HG02588 (cell line): Measurements from ENCODE around the gene MSH3.
A peak's percentile ranks its signal among the peaks of the same experiment; 100 is the strongest.
"Not testable (repeated sequence)": the region's sequence is repeated elsewhere in the genome, so short reads cannot be mapped to it uniquely, and the experiment has no call there.

Experiments used
- ATAC-seq: cut with Tn5 transposase; IDR thresholded peaks from one replicate; pipeline ENCODE4 v1.9.1; 2021; ENCODE audit warnings: mild to moderate bottlenecking, moderate library complexity; ENCODE audit not compliant: unreplicated experiment

MSH3 gene

DNA sequence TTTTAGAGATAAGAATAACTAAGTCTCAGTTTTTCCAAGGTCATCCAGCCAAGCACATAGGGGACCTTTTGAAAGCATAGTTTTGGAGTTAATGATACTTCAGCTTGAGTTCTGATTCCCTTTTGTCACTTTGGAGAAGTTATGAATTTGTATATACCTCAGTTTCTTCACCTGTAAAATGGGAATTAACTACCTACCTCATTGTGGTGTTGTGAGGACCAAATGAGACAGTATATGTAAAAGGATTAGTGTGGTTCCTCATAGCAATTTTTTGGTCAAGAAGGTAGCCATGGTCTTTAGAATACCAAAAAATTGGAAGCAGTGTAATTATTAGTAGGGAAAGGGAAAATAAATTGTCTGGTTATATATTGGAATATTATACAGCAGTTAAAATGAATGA lies 98.0 kb downstream of the MSH3 start:
- no peak for ATAC-seq

DNA sequence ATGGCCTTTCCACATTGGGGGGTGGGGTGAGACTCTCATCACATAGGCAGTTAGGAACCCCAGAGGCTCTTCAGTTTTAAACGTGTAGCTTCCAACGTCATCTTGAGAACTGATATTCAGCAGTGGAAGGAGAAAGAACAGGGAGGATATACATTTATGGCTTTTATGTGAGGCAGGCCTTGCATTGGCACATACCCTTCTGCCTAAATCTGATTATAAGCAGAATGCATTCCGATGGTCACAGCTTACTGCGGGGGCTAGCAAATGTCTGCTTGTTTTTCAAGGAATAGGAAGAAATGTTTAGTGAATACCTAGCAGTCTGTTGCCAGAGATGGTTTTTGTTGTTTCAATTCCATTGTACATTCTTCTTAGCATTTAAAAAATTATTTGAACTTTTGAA lies 99.3 kb downstream of the MSH3 start:
- no peak for ATAC-seq

DNA sequence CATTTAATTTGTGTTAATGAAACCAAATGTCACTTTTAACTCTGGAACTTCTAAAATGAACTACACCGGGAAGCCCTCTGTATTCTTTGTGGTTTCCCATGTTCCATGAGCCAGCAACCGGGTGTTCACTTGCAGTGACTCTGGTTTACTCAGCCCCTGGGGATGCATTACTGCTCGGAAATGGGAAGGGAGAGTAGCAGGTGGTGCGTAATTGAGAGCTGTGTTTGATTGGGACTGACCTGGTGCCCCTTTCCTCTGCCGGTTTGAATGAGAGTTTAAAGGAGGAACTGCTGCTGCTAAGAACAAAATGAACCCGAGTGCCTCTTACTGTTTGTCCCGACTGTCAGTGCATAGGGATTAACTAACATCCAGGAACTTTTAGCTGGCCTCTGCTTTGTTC lies 100.4 kb downstream of the MSH3 start:
- peak; percentile 69 for ATAC-seq

DNA sequence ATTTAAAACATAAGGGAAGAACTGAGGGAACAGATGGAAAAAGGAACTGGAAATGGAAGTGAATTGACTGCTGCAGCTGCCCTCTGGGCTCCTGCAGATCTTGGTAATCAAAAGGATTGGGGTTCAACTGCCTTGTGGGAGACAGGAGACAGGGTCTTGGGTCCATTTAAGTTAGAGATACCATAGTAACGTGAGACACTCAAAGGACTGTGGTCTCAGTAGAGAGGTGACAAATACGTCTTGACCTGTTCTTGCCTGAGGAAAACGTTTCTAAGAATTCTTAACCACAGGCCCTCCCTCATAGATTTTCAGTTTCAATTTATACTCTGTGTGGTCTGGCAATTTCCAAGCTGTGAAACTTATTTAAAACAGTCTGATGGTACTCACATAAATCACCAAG lies 101.2 kb downstream of the MSH3 start:
- peak; percentile 95 for ATAC-seq

DNA sequence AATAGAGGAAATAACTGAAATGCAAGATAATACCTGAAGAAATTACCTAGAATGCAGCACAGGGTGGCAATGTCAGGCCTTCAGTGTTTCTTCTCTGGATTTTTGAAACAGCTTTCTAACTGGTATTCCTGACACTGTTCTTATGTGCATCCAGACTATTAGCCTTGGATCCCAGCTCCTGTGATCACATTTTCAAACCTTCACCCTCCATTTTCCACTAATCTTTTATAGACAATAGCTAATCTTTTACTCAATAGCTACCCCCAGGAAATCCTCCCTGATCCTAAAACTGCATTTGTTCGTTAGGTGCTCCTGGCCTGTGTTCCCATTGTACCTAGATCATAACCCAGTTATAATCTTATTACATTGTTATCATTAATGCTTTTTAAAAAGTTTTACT lies 101.8 kb downstream of the MSH3 start:
- no peak for ATAC-seq

DNA sequence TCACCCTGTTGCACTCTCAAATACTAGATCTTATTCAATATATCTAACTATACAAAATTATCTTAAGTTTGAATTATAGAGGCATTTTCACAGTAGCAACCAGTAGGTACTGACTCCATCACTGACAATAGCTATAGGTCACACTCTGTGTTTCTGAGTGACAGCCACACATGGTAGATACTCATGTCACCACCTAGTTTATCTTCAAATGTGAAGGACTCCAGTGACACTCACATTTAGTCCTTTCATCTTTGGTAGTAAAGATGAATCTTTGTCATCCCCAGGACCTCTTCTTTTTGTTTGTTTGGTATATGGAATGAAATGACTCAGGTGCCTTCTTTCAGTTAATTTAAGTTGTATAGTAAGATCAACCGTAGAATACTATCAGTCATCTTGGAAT lies 102.8 kb downstream of the MSH3 start:
- no peak for ATAC-seq

DNA sequence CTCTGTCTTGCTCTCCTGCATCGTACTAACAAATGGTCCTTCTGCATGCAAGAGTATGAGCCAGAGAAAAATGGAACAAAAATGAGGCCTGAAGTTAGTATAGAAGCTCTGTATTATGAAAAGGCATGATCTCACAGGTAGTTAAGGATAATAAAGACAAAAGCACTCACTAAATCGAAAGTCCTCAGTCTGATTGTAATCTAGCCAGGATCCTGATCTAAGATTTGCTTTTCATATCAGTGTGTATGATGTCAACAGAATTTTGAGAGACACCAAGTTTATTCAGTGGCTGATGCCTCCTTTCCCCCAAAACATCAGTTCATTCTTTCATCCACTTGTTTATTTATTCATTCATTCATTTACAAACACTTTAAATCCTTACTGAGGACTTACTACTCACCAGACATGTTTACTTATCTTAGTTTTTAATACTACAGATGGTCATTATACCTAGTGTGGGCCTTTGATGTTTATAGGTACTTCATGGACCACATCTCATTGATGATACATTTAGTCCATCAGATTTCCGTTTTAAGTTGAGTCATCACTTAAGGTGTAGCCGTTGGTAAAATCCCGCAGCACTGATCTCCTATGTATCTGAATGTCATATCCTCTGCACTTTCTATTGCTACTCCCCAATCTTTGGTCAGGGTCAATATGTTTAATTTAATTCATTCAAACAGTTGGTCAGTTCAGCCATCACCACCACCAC lies 105.6 kb downstream of the MSH3 start:
- no peak for ATAC-seq

DNA sequence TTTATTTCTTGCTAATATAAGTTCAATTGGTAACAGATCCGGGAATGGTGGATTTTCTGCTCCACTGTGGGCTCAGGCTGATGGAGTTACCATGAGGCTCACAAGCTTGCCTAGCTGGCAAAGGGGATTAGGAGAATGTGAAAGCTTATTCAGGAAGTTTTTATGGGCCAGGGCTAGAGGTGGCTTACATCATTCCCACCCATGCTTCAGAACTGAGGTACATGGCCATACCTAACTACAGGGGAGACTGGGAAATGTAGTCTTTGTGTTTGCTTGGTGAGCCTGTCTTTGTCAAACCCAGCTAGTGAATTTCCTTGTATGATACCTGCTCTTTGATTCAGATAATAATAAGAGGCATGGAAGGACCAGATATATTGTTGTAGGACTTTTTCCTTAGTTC lies 106.2 kb downstream of the MSH3 start:
- ATAC-seq = no peak

DNA sequence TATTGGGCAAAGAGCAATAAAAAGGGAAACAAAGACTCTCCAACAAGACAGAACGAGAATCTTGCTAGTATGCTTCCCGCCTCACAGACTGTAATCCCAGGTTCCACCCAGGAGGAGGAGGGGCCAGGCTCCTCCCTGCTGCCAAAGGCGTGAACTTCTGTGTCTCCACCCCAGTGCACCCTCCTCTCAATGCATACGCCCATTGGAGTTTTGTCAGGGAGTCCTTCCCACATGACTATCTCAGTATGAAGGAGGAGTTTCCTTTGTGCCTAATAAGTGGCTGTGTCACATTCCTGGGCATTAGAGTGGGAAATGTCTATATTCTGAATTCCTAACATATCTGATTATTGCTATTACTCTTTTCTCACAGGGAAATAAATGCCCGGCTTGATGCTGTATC lies 106.7 kb downstream of the MSH3 start:
- no peak for ATAC-seq

DNA sequence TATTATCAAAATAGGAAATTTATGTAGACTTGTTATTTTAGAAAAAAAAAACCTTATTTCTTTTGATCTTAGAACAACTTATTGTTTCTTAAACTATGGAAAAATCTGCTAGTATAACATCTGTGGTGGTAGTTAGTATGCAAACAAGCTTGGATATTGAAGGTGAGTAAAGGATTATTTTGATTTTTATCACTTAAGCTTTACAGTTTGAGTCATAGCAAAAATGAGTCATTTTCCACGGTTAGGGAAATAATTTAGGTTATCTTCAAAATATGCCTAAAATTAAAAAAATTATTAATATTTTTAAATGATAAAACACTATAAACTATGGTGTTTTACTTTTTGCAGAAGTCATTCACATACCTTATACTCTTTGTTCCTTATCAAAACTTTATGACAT lies 107.5 kb downstream of the MSH3 start:
- ATAC-seq = no peak

DNA sequence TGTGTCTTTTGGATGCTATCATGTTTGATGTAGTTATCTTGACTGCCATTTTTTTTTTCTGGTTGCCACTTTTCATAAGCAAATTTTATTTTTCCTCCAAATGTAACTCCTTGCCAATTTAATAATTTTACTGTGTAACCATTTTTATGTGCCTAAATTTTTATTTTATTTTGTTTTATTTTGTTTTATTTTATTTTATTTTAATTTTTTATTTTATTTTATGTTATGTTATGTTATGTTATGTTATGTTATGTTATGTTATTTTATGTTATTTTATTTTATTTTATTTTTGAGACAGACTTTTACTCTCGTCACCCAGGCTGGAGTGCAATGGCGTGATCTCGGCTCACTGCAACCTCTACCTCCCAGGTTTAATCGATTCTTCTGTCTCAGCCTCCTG lies 108.1 kb downstream of the MSH3 start:
- no peak for ATAC-seq

DNA sequence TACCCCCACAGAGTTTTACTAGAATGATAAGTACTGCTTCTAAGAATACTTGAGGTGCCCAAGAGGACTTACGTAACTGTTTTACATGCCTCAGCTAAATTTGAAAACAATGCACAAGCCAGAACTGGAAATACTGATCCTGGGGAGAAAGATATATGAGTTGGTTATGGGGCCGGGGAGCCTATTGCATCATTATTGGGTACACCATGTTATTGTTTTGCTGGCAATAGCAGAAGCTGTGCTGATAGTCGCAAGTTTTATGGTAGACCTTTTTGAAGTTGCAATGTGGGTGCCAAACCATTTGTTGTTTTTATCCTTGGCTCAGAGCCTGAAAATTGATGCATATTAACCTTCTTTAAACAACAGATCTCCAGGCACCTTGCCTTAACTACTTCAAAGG lies 108.8 kb downstream of the MSH3 start:
- no peak for ATAC-seq

DNA sequence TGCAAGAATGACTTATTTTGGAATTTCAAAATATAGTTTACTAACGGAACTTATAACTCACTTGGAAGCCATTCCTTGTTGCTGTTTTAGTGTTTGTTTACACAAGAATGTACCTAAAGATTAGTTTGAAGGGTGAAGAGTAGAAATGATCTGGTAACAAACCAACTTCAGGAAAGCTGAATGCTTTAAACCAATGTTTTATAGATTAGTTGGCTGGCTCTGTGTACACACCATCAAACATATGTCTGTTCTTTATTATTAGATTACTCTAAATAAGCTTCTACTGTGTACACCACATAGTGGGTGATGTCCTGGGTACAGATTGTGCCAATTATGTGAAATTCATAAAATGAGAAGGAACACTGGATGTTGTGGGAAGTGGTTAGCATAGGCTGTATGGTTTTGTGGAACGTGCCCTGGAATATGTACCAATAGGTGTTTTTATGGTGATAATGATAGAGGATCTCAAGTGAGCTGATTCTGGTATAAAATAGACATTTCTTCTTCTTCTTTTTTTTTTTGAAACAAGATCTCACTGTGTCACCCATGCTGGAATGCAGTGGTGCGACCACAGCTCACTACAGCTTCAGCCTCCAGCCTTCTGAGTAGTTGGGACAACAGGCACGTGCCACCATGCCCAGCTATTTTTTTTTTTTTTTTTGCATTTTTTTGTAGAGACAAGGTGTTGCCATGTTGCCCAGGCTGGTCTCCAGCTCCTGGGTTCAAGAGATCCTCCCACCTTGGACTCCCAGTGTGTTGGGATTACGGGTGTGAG lies 109.6 kb downstream of the MSH3 start:
- ATAC-seq = no peak

DNA sequence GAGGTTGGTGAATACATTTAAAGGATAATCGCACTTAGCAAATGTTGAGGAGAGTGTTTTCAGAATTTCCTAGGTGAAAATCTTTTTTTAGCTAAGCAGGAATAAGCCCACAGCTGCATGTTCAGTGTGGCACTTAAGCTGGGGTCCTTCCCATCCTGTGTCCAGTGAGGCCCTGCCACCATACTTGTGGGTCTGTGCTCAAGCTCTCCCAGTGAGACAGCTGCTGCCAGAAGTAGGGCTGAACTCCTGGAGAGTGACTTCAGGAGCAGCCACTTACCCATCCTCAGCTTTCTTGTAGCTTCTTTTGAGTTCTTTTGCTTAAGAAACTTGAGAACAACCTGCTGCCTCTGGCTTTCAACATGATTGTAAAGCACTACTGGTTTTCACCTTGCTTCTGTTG lies 110.3 kb downstream of the MSH3 start:
- no peak for ATAC-seq

DNA sequence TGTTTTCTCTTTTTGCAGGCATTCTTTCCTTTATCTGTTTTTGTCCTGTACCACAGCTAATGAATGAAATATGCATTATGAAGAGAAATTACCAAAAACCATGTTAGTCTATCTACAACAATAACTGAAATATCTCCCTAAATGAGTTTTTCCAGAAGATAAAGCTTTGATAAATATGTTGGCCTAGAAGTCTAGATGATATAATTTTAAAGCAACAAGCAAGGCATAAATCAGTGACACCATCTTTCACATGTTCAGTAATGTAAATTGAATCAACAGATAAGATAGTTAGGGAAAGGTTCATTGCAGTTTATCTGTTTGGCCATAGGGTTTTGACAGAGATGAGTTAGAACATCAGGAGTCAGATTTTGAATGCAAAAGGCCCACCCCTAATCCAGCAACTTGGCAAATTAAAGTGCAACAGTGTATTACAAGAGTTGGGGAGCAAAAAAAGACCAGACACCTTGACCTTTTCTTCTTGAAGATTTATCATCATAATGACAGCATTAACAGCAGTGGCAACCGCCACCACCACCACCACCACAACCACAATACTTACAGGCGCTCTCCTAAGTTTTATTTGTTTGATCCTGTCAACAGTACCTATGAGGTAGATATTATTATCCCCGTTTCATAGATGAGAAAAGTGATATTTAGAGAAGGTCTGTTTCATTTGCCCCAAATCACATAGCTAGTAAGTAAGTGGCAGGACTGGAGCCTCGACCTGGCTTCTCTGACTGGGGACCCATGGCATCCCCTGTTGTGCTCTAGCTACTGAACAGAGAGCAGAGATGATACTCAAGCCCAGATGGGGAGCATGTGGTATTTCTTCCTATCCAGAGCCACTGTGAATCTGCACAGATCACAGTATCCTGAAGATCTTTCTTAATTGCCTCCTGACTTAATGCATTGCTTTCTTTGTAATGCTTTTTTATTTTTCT lies 123.2 kb downstream of the MSH3 start:
- ATAC-seq = no peak

DNA sequence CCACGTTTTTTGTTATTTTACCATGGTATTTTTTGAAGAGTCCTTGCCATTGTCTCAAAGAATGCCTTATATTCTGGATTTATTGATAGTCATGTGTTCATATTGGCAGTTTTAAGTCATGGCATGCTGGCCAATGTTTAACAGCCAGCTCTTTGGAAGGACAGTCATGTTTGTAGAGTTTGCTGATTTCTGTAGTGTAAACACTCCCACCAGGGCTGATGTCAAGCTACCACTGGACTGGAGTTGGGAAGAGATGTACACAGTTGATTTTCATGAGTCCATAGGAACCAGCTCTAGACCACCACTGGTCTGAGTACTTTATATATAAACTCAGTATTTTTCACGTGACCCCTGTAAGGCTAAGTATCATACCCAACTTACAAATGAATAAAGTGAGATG lies 125.6 kb downstream of the MSH3 start:
- ATAC-seq = no peak

DNA sequence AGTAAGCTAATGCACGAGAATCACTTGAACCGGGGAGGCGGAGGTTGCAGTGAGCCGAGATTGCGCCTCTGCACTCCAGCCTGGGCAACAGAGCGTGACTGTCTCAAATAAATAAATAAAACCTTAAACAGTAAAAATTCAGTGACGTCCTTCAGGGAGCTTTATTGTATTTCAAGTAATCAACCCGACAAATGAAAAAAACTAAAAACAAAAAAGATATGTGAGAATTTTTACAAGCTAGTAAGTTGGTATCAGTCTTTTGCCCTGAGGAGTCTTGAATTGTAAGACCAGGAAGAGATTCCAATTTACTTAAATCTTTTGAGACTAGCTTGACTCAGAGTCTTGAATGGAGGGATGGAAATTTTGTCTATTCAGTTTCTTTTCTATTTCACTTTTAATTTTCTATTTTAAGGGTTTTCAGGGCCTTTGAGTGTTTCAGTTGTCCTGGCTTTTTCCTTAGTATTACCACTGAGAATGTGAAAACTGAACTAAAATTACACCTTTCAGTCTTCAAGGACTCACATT lies 126.4 kb downstream of the MSH3 start:
- no peak for ATAC-seq

DNA sequence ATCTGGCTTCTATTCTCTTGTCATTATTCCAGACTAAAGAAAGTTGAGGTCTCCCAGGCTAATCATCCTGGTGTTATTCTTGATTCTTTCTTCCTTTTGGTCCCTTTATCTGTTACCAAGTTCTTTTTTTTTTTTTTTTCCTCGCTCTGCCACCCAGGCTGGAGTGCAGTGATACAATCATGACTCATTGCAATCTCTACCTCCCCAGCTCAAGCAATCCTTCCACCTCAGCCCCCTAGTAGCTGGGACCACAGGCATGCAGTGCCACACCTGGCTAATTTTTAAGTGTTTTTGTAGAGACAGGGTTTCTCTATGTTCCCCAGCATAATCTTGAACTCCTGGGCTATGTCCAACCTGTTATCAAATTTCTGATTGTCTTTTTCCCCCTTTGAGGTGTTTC lies 126.9 kb downstream of the MSH3 start:
- ATAC-seq = no peak

DNA sequence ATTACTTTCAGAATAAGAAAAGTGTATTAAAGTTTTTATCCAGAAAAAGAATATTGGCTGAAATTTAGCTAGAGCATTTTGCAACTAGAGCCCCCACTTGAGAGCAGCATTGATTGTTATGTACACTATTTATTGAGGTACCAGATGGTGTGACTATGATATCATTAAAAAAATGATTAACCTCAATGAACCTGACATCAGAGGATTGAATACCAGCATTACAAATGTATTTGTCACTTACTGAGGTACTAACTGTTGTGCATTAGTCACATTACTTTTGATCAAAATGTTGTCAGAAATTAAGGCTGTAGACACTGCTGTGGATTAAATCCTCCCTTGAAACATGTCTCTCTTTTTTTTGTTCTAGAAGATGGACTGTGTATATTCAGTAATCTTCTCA lies 128.2 kb downstream of the MSH3 start:
- no peak for ATAC-seq

DNA sequence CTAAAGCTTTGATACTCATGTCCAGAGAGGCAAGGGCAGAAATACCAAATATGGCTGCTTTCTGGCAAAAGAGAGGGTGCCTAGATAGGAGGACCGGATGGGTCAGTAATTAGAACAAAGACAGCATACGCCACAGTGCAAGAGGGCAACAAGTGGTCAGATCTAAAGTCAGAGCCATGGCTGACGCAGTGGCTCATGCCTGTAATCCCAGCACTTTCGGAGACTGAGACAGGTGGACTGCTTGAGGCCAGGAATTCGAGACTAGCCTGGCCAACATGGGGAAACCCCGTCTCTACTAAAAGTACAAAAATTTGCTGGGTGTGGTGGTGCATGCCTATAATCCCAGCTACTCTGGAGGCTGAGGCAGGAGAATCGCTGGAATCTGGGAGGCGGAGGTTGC lies 129.3 kb downstream of the MSH3 start:
- not testable (repeated sequence) for ATAC-seq

DNA sequence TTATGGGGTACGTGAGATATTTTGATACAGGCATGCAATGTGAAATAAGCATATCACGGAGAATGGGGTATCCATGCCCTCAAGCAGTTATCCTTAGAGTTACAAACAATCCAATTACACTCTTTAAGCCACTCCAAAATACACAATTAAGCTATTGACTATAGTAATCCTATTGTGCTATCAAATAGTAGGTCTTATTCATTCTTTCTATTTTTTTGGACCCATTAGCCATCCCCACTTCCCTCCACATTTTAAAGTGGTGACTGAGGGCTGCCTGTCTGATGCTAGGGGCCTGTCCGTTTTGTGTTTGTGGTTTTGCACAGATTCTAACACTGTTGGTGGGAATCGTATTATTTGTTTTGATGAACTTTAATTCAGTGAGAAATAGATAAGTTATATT lies 130.0 kb downstream of the MSH3 start:
- ATAC-seq = no peak
